HEK293 (cell line): ENCODE data around the gene IMMT.

ENCODE experiments used
- CTCF ChIA-PET: fragments of 350-600 bp; formaldehyde crosslinking; extraction: SDS; loops from one replicate; lab custom pipeline; 2021; ENCODE audit warnings: antibody characterized with exemption; lab: Yijun Ruan, JAX
- POLR2A ChIA-PET: fragments of 300-600 bp; formaldehyde crosslinking; extraction: SDS; loops from one replicate; lab custom pipeline; 2020; ENCODE audit warnings: antibody characterized with exemption, inconsistent platforms; lab: Yijun Ruan, JAX
- H3K27ac ChIP-seq: fragments of 200-500 bp; sonication (Bioruptor generic); 2 replicates; pipeline ENCODE4 v1.5.1; 2014; ENCODE audit warnings: low read depth, low read length, control low read depth, inconsistent platforms; ENCODE audit errors: extremely low read depth
- H3K36me3 ChIP-seq, 2 experiments: fragments of 200-500 bp in 1 of 2; sonication (Bioruptor generic) in 1 of 2; 1 replicate in 1 of 2; 2 replicates in 1 of 2; pipeline ENCODE4 v1.5.1; 2014 to 2017; ENCODE audit warnings: inconsistent platforms in 2 of 2, low read length in 2 of 2; ENCODE audit not compliant: control insufficient read depth in 2 of 2, insufficient read depth in 1 of 2
- H3K4me1 ChIP-seq: fragments of 200-500 bp; sonication (Bioruptor generic); 2 replicates; pipeline ENCODE4 v1.5.1; 2014; ENCODE audit warnings: mild to moderate bottlenecking, low read length, inconsistent platforms; ENCODE audit not compliant: control insufficient read depth, insufficient read depth
- H3K4me3 ChIP-seq: 2 replicates; pipeline ENCODE4 v1.5.1; 2011; ENCODE audit warnings: low read depth, mild to moderate bottlenecking, control low read depth, low read length, moderate library complexity
- H3K9me3 ChIP-seq: fragments of 200-500 bp; sonication (Bioruptor generic); 2 replicates; pipeline ENCODE4 v1.5.1; 2014; ENCODE audit warnings: low read depth, low read length, inconsistent platforms; ENCODE audit not compliant: control insufficient read depth, insufficient read depth
- CTCF ChIP-seq: fragments of 450-650 bp; formaldehyde crosslinking; IDR thresholded peaks from 2 replicates; pipeline ENCODE4 v1.5.1; 2016; ENCODE audit warnings: missing biosample characterization, missing genetic modification characterization
- GLIS2 ChIP-seq: fragments of 450-650 bp; formaldehyde crosslinking; IDR thresholded peaks from 2 replicates; pipeline ENCODE4 v1.5.1; 2016; ENCODE audit warnings: missing biosample characterization, missing genetic modification characterization
- HOXC10 ChIP-seq: sonication (generic); formaldehyde crosslinking; IDR thresholded peaks from 2 replicates; pipeline ENCODE4 v1.8.1; 2023; ENCODE audit warnings: mild to moderate bottlenecking, missing genetic modification reagents
- KLF10 ChIP-seq: fragments of 450-650 bp; IDR thresholded peaks from 2 replicates; pipeline ENCODE4 v1.5.1; 2018; ENCODE audit warnings: missing biosample characterization, mild to moderate bottlenecking, missing genetic modification characterization
- KLF7 ChIP-seq: fragments of 450-650 bp; formaldehyde crosslinking; IDR thresholded peaks from 2 replicates; pipeline ENCODE4 v1.5.1; 2016; ENCODE audit warnings: missing biosample characterization, missing genetic modification characterization, borderline replicate concordance
- PRDM10 ChIP-seq: fragments of 450-650 bp; formaldehyde crosslinking; IDR thresholded peaks from 2 replicates; pipeline ENCODE4 v1.5.1; 2016; ENCODE audit warnings: missing biosample characterization, missing genetic modification characterization
- RBAK ChIP-seq: fragments of 450-650 bp; formaldehyde crosslinking; IDR thresholded peaks from 2 replicates; pipeline ENCODE4 v1.5.1; 2016; ENCODE audit warnings: missing biosample characterization, missing genetic modification characterization
- SALL2 ChIP-seq: fragments of 450-650 bp; formaldehyde crosslinking; IDR thresholded peaks from 2 replicates; pipeline ENCODE4 v1.5.0; 2017; ENCODE audit warnings: missing biosample characterization, mild to moderate bottlenecking, missing genetic modification characterization, borderline replicate concordance
- YY1 ChIP-seq: fragments of 450-650 bp; formaldehyde crosslinking; IDR thresholded peaks from 2 replicates; pipeline ENCODE4 v1.5.1; 2018; ENCODE audit warnings: missing biosample characterization, missing genetic modification characterization
- ZBTB48 ChIP-seq: fragments of 450-650 bp; formaldehyde crosslinking; IDR thresholded peaks from 2 replicates; pipeline ENCODE4 v1.5.1; 2016; ENCODE audit warnings: missing biosample characterization, missing genetic modification characterization
- ZBTB49 ChIP-seq: fragments of 450-650 bp; formaldehyde crosslinking; IDR thresholded peaks from 2 replicates; pipeline ENCODE4 v1.5.1; 2016; ENCODE audit warnings: missing biosample characterization, missing genetic modification characterization, low read depth
- ZFP41 ChIP-seq: fragments of 450-650 bp; formaldehyde crosslinking; IDR thresholded peaks from 2 replicates; pipeline ENCODE4 v1.5.1; 2016; ENCODE audit warnings: missing biosample characterization, missing genetic modification characterization, borderline replicate concordance
- ZNF341 ChIP-seq: fragments of 450-650 bp; formaldehyde crosslinking; IDR thresholded peaks from 2 replicates; pipeline ENCODE4; 2016; ENCODE audit warnings: low read depth, missing biosample characterization, missing genetic modification characterization
- ZNF473 ChIP-seq: fragments of 450-650 bp; formaldehyde crosslinking; IDR thresholded peaks from 2 replicates; pipeline ENCODE4 v1.5.1; 2017; ENCODE audit warnings: missing biosample characterization, missing genetic modification characterization
- ZNF677 ChIP-seq: fragments of 450-650 bp; IDR thresholded peaks from 2 replicates; pipeline ENCODE4 v1.5.0; 2018; ENCODE audit warnings: missing biosample characterization, mild to moderate bottlenecking, missing genetic modification characterization, moderate library complexity
- ZNF768 ChIP-seq: fragments of 450-650 bp; formaldehyde crosslinking; IDR thresholded peaks from 2 replicates; pipeline ENCODE4 v1.5.1; 2018; ENCODE audit warnings: missing biosample characterization, mild to moderate bottlenecking, missing genetic modification characterization
- ZNF785 ChIP-seq: fragments of 450-650 bp; formaldehyde crosslinking; IDR thresholded peaks from 2 replicates; pipeline ENCODE4 v1.5.1; 2016; ENCODE audit warnings: missing biosample characterization, missing genetic modification characterization
- ZNF837 ChIP-seq: fragments of 450-650 bp; formaldehyde crosslinking; IDR thresholded peaks from 2 replicates; pipeline ENCODE4 v1.5.1; 2016; ENCODE audit warnings: missing biosample characterization, missing genetic modification characterization
- TF ChIP-seq, protein P1 (sequence below): fragments of 450-650 bp; formaldehyde crosslinking; IDR thresholded peaks from 2 replicates; pipeline ENCODE4 v1.5.1; 2016; ENCODE audit warnings: missing biosample characterization, missing genetic modification characterization
- TF ChIP-seq, protein P2 (sequence below): fragments of 450-650 bp; formaldehyde crosslinking; IDR thresholded peaks from 2 replicates; pipeline ENCODE4 v1.5.1; 2017; ENCODE audit warnings: missing biosample characterization, missing genetic modification characterization
- TF ChIP-seq, protein P3 (sequence below): fragments of 450-650 bp; IDR thresholded peaks from 2 replicates; pipeline ENCODE4 v1.5.1; 2018; ENCODE audit warnings: missing biosample characterization, mild to moderate bottlenecking, missing genetic modification characterization
- TF ChIP-seq, protein P4 (sequence below): IDR thresholded peaks from 2 replicates; pipeline ENCODE4 v1.6.1; 2011; ENCODE audit warnings: mild to moderate bottlenecking, low read depth, low read length, borderline replicate concordance

IMMT gene

DNA sequence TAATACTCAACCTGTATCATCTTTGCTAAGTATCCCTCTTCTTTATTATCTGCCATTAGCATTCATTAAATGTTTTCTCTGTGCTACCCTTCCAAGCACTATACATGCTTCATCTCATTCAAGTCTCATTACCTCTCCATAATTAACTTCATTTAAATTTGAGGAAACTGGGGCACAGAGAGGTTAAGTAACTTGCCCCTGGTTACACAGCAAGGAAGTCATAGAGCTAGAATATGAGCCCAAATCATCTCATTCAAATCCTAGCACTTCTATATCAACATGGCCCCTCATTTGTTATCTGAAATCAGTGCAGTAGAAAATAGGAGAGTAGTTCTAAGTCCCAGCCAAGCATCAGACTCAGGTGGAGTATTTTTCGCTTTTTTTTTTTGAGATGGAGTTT is 8.4 kb upstream of the IMMT start:
- H3K4me1 ChIP-seq: no peaks in the 10 kb centered on the region
- ChIA-PET POLR2A (interaction anchor here (1.5 to 1.8 kb wide), 2 partner anchors 9 to 12 kb away, joined by 5 to 7 read pairs; partner anchors contain the start of gene IMMT), CTCF (interaction anchor here (0.7 to 2.6 kb wide), 2 partner anchors 17 to 237 kb away, joined by 3 to 15 read pairs; no protein-coding TSS in a partner anchor)
- H3K4me3 ChIP-seq: no peak overlapping the region
- no peak overlapping the region for H3K27ac ChIP-seq
- no peaks in the 10 kb centered on the region for H3K9me3 ChIP-seq
- TF ChIP-seq KLF10 (no peak), YY1 (tag by site-specific recombination) (no peak), ZNF341 (tag by site-specific recombination) (no peak), ZNF768 (0 out of 2 replicates have a peak, but pooled peaks have one; percentile 36), KLF7 (no peak), ZNF837 (tag by site-specific recombination) (no peak), ZNF473 (no peak), ZBTB48 (tag by site-specific recombination) (no peak)
- TF ChIP-seq, all 188 proteins: peak for 1
- peaks cover 18 to 37% of the 10 kb centered on the region in 2 experiments for H3K36me3 ChIP-seq

GRCh38 chr2:86202702-86203101 is 7.4 kb upstream of the IMMT start:
- Histone ChIP-seq H3K4me1 (no peaks in the 10 kb centered on the region), H3K4me3 (no peak overlapping the region), H3K9me3 (no peaks in the 10 kb centered on the region), H3K27ac (no peak overlapping the region), H3K36me3 (peaks cover 10 to 28% of the 10 kb centered on the region in 2 experiments)
- TF ChIP-seq ZFP41: no peak
- TF ChIP-seq CTCF (tag by site-specific recombination): no peak
- no peak for TF ChIP-seq ZNF785
- TF ChIP-seq, protein P1, sequence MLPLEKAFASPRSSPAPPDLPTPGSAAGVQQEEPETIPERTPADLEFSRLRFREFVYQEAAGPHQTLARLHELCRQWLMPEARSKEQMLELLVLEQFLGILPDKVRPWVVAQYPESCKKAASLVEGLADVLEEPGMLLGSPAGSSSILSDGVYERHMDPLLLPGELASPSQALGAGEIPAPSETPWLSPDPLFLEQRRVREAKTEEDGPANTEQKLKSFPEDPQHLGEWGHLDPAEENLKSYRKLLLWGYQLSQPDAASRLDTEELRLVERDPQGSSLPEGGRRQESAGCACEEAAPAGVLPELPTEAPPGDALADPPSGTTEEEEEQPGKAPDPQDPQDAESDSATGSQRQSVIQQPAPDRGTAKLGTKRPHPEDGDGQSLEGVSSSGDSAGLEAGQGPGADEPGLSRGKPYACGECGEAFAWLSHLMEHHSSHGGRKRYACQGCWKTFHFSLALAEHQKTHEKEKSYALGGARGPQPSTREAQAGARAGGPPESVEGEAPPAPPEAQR (tag by site-specific recombination): no peak
- TF ChIP-seq HOXC10 (CRISPR knock-in tag): no peak
- TF ChIP-seq RBAK: no peak
- no peak for TF ChIP-seq SALL2 (tag by site-specific recombination)
- TF ChIP-seq, protein P2, sequence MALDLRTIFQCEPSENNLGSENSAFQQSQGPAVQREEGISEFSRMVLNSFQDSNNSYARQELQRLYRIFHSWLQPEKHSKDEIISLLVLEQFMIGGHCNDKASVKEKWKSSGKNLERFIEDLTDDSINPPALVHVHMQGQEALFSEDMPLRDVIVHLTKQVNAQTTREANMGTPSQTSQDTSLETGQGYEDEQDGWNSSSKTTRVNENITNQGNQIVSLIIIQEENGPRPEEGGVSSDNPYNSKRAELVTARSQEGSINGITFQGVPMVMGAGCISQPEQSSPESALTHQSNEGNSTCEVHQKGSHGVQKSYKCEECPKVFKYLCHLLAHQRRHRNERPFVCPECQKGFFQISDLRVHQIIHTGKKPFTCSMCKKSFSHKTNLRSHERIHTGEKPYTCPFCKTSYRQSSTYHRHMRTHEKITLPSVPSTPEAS (tag by site-specific recombination): no peak
- TF ChIP-seq, protein P3, sequence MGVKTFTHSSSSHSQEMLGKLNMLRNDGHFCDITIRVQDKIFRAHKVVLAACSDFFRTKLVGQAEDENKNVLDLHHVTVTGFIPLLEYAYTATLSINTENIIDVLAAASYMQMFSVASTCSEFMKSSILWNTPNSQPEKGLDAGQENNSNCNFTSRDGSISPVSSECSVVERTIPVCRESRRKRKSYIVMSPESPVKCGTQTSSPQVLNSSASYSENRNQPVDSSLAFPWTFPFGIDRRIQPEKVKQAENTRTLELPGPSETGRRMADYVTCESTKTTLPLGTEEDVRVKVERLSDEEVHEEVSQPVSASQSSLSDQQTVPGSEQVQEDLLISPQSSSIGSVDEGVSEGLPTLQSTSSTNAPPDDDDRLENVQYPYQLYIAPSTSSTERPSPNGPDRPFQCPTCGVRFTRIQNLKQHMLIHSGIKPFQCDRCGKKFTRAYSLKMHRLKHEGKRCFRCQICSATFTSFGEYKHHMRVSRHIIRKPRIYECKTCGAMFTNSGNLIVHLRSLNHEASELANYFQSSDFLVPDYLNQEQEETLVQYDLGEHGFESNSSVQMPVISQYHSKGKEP: no peak
- TF ChIP-seq ZBTB49 (tag by site-specific recombination): no peak
- TF ChIP-seq, protein P4, sequence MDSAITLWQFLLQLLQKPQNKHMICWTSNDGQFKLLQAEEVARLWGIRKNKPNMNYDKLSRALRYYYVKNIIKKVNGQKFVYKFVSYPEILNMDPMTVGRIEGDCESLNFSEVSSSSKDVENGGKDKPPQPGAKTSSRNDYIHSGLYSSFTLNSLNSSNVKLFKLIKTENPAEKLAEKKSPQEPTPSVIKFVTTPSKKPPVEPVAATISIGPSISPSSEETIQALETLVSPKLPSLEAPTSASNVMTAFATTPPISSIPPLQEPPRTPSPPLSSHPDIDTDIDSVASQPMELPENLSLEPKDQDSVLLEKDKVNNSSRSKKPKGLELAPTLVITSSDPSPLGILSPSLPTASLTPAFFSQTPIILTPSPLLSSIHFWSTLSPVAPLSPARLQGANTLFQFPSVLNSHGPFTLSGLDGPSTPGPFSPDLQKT: no peak
- no peak for TF ChIP-seq PRDM10 (tag by site-specific recombination)
- no peak for TF ChIP-seq GLIS2 (tag by site-specific recombination)
- no peak for TF ChIP-seq ZNF677
- CTCF ChIA-PET: interaction anchor here (1.0 to 2.6 kb wide), 2 partner anchors 18 to 165 kb away, joined by 3 to 15 read pairs; no protein-coding TSS in a partner anchor
- POLR2A ChIA-PET: interaction anchor here (1.5 kb wide), 1 partner anchor 13 kb away, joined by 7 read pairs; no protein-coding TSS in a partner anchor
